Activated naive CD4-positive, alpha-beta T cell treated with anti-CD3 and anti-CD28 coated beads, Interleukin-2, amount 50 U/mL, for 72 hours (primary cell): ENCODE measurements around the gene TRAF3IP1. TPM values are rescaled to one million over a fixed set of nuclear protein-coding genes. Genes with fewer than 3 reads are reported as not detected.
A peak's percentile ranks its signal among the peaks of the same experiment; 100 is the strongest.
"Not testable (repeated sequence)": the region's sequence is repeated elsewhere in the genome, so short reads cannot be mapped to it uniquely, and the experiment has no call there.

Experiments
- ATAC-seq, 2 donors: fragments of 150-1000 bp; cut with Tn5 transposase; 2 replicates each; pipeline ENCODE4 v1.10.0; 2021; ENCODE audit warnings: mild to moderate bottlenecking in 2 of 2, moderate library complexity in 2 of 2
- DNase-seq, 2 donors: peaks; one replicate each; pipeline ENCODE4 v3.0.0; 2021 to 2022; ENCODE audit warnings: low spot score in 2 of 2
- H3K27ac Mint-ChIP-seq, 2 donors: one replicate each; pipeline ENCODE4 v1.8.0; 2022; ENCODE audit warnings: mild to moderate bottlenecking in 2 of 2, mixed read lengths in 2 of 2
- H3K36me3 Mint-ChIP-seq, 2 donors: one replicate each; pipeline ENCODE4 v1.8.0; 2022; ENCODE audit warnings: mixed read lengths in 2 of 2
- H3K9me3 Mint-ChIP-seq, 2 donors: one replicate each; pipeline ENCODE4 v1.8.0; 2022; ENCODE audit warnings: mixed read lengths in 2 of 2
- total RNA-seq, 2 donors: library from RNA; stranded (reverse); gene quantifications; one replicate each; pipeline ENCODE4 v1.2.3, GENCODE V29; 2022

TRAF3IP1 gene
- total RNA-seq, 2 donors from 2014 or later = 1.0 to 11.7 TPM

- H3K9me3 Mint-ChIP-seq = no peaks in the 10 kb centered on the region
- ATAC-seq = no peak
- H3K36me3 Mint-ChIP-seq = no peaks in the 10 kb centered on the region
- H3K27ac Mint-ChIP-seq = peak overlapping the region in 1 of 2 donors; percentile 24
- no peak for DNase-seq
These were observed 26.2 kb downstream of the TRAF3IP1 start for GRCh38 chr2:238346544-238346943.

GRCh38 chr2:238350150-238350897 lies 30.0 kb downstream of the TRAF3IP1 start:
- DNase-seq (no peak), ATAC-seq (no peak)
- Mint-ChIP-seq H3K27ac (no peak overlapping the region), H3K36me3 (no peaks in the 10 kb centered on the region), H3K9me3 (no peaks in the 10 kb centered on the region)

GRCh38 chr2:238351315-238351714 lies 31.0 kb downstream of the TRAF3IP1 start:
- Mint-ChIP-seq H3K27ac (no peak overlapping the region), H3K9me3 (no peaks in the 10 kb centered on the region), H3K36me3 (no peaks in the 10 kb centered on the region)
- ATAC-seq (no peak), DNase-seq (no peak)

GRCh38 chr2:238352361-238352760 lies 32.0 kb downstream of the TRAF3IP1 start:
- H3K36me3 Mint-ChIP-seq = no peaks in the 10 kb centered on the region
- no peaks in the 10 kb centered on the region for H3K9me3 Mint-ChIP-seq
- ATAC-seq (no peak), DNase-seq (no peak)
- H3K27ac Mint-ChIP-seq = no peak overlapping the region

- Mint-ChIP-seq H3K27ac (no peak overlapping the region), H3K9me3 (no peaks in the 10 kb centered on the region), H3K36me3 (no peaks in the 10 kb centered on the region)
- no peak for ATAC-seq
- no peak for DNase-seq
These were observed 38.5 kb downstream of the TRAF3IP1 start for GRCh38 chr2:238358769-238359168.

- ATAC-seq = no peak
- Mint-ChIP-seq H3K27ac (no peak overlapping the region), H3K9me3 (no peaks in the 10 kb centered on the region)
These were observed 39.1 kb downstream of the TRAF3IP1 start for GRCh38 chr2:238359403-238359802.

GRCh38 chr2:238361877-238362276 lies 41.6 kb downstream of the TRAF3IP1 start:
- H3K27ac Mint-ChIP-seq = peak overlapping the region in 1 of 2 donors; percentile 80
- H3K36me3 Mint-ChIP-seq = no peaks in the 10 kb centered on the region
- DNase-seq = no peak
- no peak for ATAC-seq
- no peaks in the 10 kb centered on the region for H3K9me3 Mint-ChIP-seq

More at GRCh38 chr2:238359403-238359802, 39.1 kb downstream of the TRAF3IP1 start:
- H3K36me3 Mint-ChIP-seq = no peaks in the 10 kb centered on the region
- no peak for DNase-seq

- Mint-ChIP-seq H3K36me3 (no peaks in the 10 kb centered on the region), H3K9me3 (no peaks in the 10 kb centered on the region), H3K27ac (no peak overlapping the region)
- DNase-seq = no peak
- ATAC-seq = no peak
These were observed 42.3 kb downstream of the TRAF3IP1 start for GRCh38 chr2:238362626-238363025.

- Mint-ChIP-seq H3K9me3 (no peaks in the 10 kb centered on the region), H3K27ac (no peak overlapping the region), H3K36me3 (peaks cover 0 to 6% of the 10 kb centered on the region in 2 donors)
- no peak for DNase-seq
- ATAC-seq = no peak
These were observed 49.3 kb downstream of the TRAF3IP1 start for GRCh38 chr2:238369591-238370040.

GRCh38 chr2:238370094-238370822 lies 49.9 kb downstream of the TRAF3IP1 start:
- Mint-ChIP-seq H3K9me3 (no peaks in the 10 kb centered on the region), H3K27ac (no peak overlapping the region), H3K36me3 (peaks cover 0 to 6% of the 10 kb centered on the region in 2 donors)
- DNase-seq = no peak
- no peak for ATAC-seq

GRCh38 chr2:238370823-238371372 lies 50.6 kb downstream of the TRAF3IP1 start:
- H3K36me3 Mint-ChIP-seq = peaks cover 0 to 6% of the 10 kb centered on the region in 2 donors
- ATAC-seq (peak; percentile 78 to 90), DNase-seq (peak in 1 of 2 donors; percentile 53)
- no peaks in the 10 kb centered on the region for H3K9me3 Mint-ChIP-seq
- no peak overlapping the region for H3K27ac Mint-ChIP-seq

- H3K9me3 Mint-ChIP-seq, H3K27ac Mint-ChIP-seq, DNase-seq, ATAC-seq, H3K36me3 Mint-ChIP-seq: not testable (repeated sequence)
These were observed 52.0 kb downstream of the TRAF3IP1 start for GRCh38 chr2:238372277-238372676.

GRCh38 chr2:238376884-238377391 lies 56.6 kb downstream of the TRAF3IP1 start:
- Mint-ChIP-seq H3K27ac (no peak overlapping the region), H3K9me3 (no peaks in the 10 kb centered on the region), H3K36me3 (peaks cover 0 to 6% of the 10 kb centered on the region in 2 donors)
- ATAC-seq (peak in 1 of 2 donors; percentile 70), DNase-seq (no peak)

GRCh38 chr2:238378230-238379095 lies 58.1 kb downstream of the TRAF3IP1 start:
- DNase-seq = no peak
- H3K9me3 Mint-ChIP-seq = no peaks in the 10 kb centered on the region
- no peak for ATAC-seq
- H3K36me3 Mint-ChIP-seq = no peaks in the 10 kb centered on the region
- peak overlapping the region in 1 of 2 donors; percentile 54 for H3K27ac Mint-ChIP-seq

- Mint-ChIP-seq H3K27ac (peak overlapping the region; percentile 54 to 63), H3K36me3 (no peaks in the 10 kb centered on the region), H3K9me3 (no peaks in the 10 kb centered on the region)
- DNase-seq = no peak
- peak; percentile 13 to 60 for ATAC-seq
These were observed 58.9 kb downstream of the TRAF3IP1 start for GRCh38 chr2:238379096-238379810.

- Mint-ChIP-seq H3K27ac (no peak overlapping the region), H3K36me3 (no peaks in the 10 kb centered on the region), H3K9me3 (no peaks in the 10 kb centered on the region)
- DNase-seq = no peak
- no peak for ATAC-seq
These were observed 60.0 kb downstream of the TRAF3IP1 start for GRCh38 chr2:238380336-238380735.
